GM23338 (cell line): ENCODE results near the gene S100A6. TPM values are rescaled to one million over a fixed set of nuclear protein-coding genes. Genes with fewer than 3 reads are reported as not detected.

Source experiments
- ATAC-seq: fragments of 200-7000 bp; cut with Tn5 transposase; 3 replicates; pipeline ENCODE4 v1.9.1; 2020
- DNase-seq: peaks from one replicate; pipeline ENCODE4 v3.0.0-alpha.2; 2015; ENCODE audit warnings: low spot score
- H2AFZ ChIP-seq: fragments of 200-600 bp; sonication (generic); 2 replicates; pipeline ENCODE4 v1.8.0; 2016; ENCODE audit warnings: antibody characterized with exemption, mild to moderate bottlenecking, moderate library complexity
- H3F3A ChIP-seq: fragments of 200-600 bp; sonication (generic); replicated peaks from 2 replicates; pipeline ENCODE4 v1.8.0; 2017; ENCODE audit warnings: antibody characterized with exemption, mixed run types, low read depth
- H3K27ac ChIP-seq: fragments of 200-600 bp; sonication (generic); 2 replicates; pipeline ENCODE4 v1.6.1; 2016; ENCODE audit warnings: low read depth
- H3K27me3 ChIP-seq: fragments of 200-600 bp; sonication (generic); 2 replicates; pipeline ENCODE4 v1.8.0; 2016; ENCODE audit warnings: mild to moderate bottlenecking, mixed run types, moderate library complexity; ENCODE audit not compliant: insufficient read depth
- H3K36me3 ChIP-seq: fragments of 200-600 bp; sonication (generic); 2 replicates; pipeline ENCODE4 v1.8.0; 2016; ENCODE audit warnings: mild to moderate bottlenecking; ENCODE audit not compliant: insufficient read depth
- H3K4me1 ChIP-seq: fragments of 200-600 bp; sonication (generic); 2 replicates; pipeline ENCODE4 v1.8.0; 2016; ENCODE audit warnings: mild to moderate bottlenecking, moderate library complexity; ENCODE audit not compliant: insufficient read depth
- H3K4me2 ChIP-seq: fragments of 200-600 bp; sonication (generic); 2 replicates; pipeline ENCODE4 v1.7.1; 2017; ENCODE audit warnings: mixed run types
- H3K4me3 ChIP-seq: fragments of 200-600 bp; sonication (generic); 2 replicates; pipeline ENCODE4 v1.6.1; 2016; ENCODE audit warnings: mixed run types
- H3K79me2 ChIP-seq: fragments of 200-600 bp; sonication (generic); replicated peaks from 2 replicates; pipeline ENCODE4 v1.8.0; 2017; ENCODE audit warnings: mild to moderate bottlenecking; ENCODE audit not compliant: insufficient read depth
- H3K9me2 ChIP-seq: fragments of 200-600 bp; sonication (generic); 2 replicates; pipeline ENCODE4 v1.8.0; 2017; ENCODE audit not compliant: insufficient read depth
- H4K20me1 ChIP-seq: fragments of 200-600 bp; sonication (generic); replicated peaks from 2 replicates; pipeline ENCODE4 v1.8.0; 2017; ENCODE audit warnings: mild to moderate bottlenecking; ENCODE audit not compliant: insufficient read depth
- H3K27ac Mint-ChIP-seq: 2 replicates; pipeline ENCODE4 v1.8.0; 2020; ENCODE audit warnings: inconsistent platforms, mild to moderate bottlenecking, moderate library complexity, mixed read lengths
- H3K27me3 Mint-ChIP-seq: 3 replicates; pipeline ENCODE4 v1.8.0; 2022; ENCODE audit warnings: low read depth, mild to moderate bottlenecking, moderate library complexity, mixed read lengths, inconsistent platforms; ENCODE audit not compliant: insufficient read depth, poor library complexity
- H3K36me3 Mint-ChIP-seq: 3 replicates; pipeline ENCODE4 v1.8.0; 2021; ENCODE audit warnings: low read depth, mild to moderate bottlenecking, inconsistent platforms, moderate library complexity, mixed read lengths
- H3K4me1 Mint-ChIP-seq: 3 replicates; pipeline ENCODE4 v1.8.0; 2020; ENCODE audit warnings: mild to moderate bottlenecking, inconsistent platforms, mixed read lengths
- H3K4me3 Mint-ChIP-seq: 3 replicates; pipeline ENCODE4 v1.8.0; 2021; ENCODE audit warnings: moderate library complexity, mild to moderate bottlenecking, inconsistent platforms, mixed read lengths
- H3K9me3 Mint-ChIP-seq: 3 replicates; pipeline ENCODE4 v1.8.0; 2020; ENCODE audit warnings: moderate library complexity, mild to moderate bottlenecking, inconsistent platforms, mixed read lengths
- CTCF ChIP-seq, 2 experiments: fragments of 200-600 bp in 1 of 2; sonication (generic) in 1 of 2; conservative IDR thresholded peaks; 2 replicates each; pipeline versions ENCODE4 v1.5.1 to v1.6.1; 2016 to 2017; ENCODE audit warnings: antibody characterized with exemption in 2 of 2, low read depth in 2 of 2, mild to moderate bottlenecking in 2 of 2, moderate library complexity in 1 of 2
- EZH2phosphoT487 ChIP-seq: fragments of 200-600 bp; sonication (generic); IDR thresholded peaks from one replicate; pipeline ENCODE4 v1.8.1; 2018; ENCODE audit warnings: antibody characterized with exemption; ENCODE audit not compliant: unreplicated experiment
- NANOG ChIP-seq: IDR thresholded peaks from 2 replicates; pipeline ENCODE4 v1.6.1; 2016; ENCODE audit warnings: antibody characterized with exemption, borderline replicate concordance
- POLR2AphosphoS5 ChIP-seq: IDR thresholded peaks from 2 replicates; pipeline ENCODE4 v1.6.1; 2016; ENCODE audit warnings: antibody characterized with exemption, low read depth
- STAT1 ChIP-seq: IDR thresholded peaks from one replicate; pipeline ENCODE4 v1.6.1; 2016; ENCODE audit warnings: antibody characterized with exemption; ENCODE audit not compliant: unreplicated experiment
- ZNF114 ChIP-seq: fragments of 250-450 bp; sonication (Bioruptor Pico); IDR thresholded peaks from 2 replicates; pipeline ENCODE4 v1.5.0; 2020; ENCODE audit warnings: mild to moderate bottlenecking, moderate library complexity
- long read RNA-seq: library from polyadenylated mRNA; unstranded; transcript quantifications from one replicate; pipeline ENCODE4 v2.0.0, GENCODE V29; 2020; ENCODE audit not compliant: unreplicated experiment
- polyA plus RNA-seq: library from polyadenylated mRNA; unstranded; fragments of >200 nt; fragmentation: Nextera tagmentation; extraction: Ambion mirVana; gene quantifications from 2 replicates; pipeline ENCODE4 v1.2.1, GENCODE V29; 2016
- total RNA-seq: library from RNA; depleted of rRNA; stranded (reverse); fragments of >200 nt; shearing (Covaris generic); gene quantifications from 2 replicates; pipeline ENCODE4 v1.2.3, GENCODE V29; 2014; rRNA removed
- TF ChIP-seq, protein P1 (sequence below): IDR thresholded peaks from 2 replicates; pipeline ENCODE4 v1.6.1; 2016; ENCODE audit warnings: antibody characterized with exemption
- TF ChIP-seq, protein P2 (sequence below): IDR thresholded peaks from one replicate; pipeline ENCODE4 v1.6.1; 2018; ENCODE audit warnings: antibody characterized with exemption; ENCODE audit not compliant: unreplicated experiment

S100A6 gene
- total RNA-seq: 7.3 and 9.4 TPM in 2 replicates
- 77.5 and 98.0 TPM in 2 replicates for polyA plus RNA-seq
- long read RNA-seq, transcript S100A6-201 (3 exons, 665 nt): major isoform, 7 of 8 reads
- long read RNA-seq, partial matches to known transcripts: 0 of 8 reads
- long read RNA-seq, other reads (novel, unspliced or antisense): 1 of 8 reads

GRCh38 chr1:153535242-153536011 is at the start of gene S100A6:
S100A6 (minus strand) TSS chr1:153535991; CDS start chr1:153535339, 652 bp downstream.
- ATAC-seq: peak; percentile 3
- Mint-ChIP-seq H3K4me1 (peaks cover 43% of the 10 kb centered on the region), H3K9me3 (no peaks in the 10 kb centered on the region), H3K27ac (no peak within 1 kb of the TSS; the same call in 1 of the 2 replicates), H3K27me3 (peaks cover 35% of the 10 kb centered on the region), H3K36me3 (no peaks in the 10 kb centered on the region; the same call in 2 of the 3 replicates), H3K4me3 (peak within 1 kb of the TSS; percentile 79)
- peak within 1 kb of the TSS; percentile 98 for H2AFZ ChIP-seq
- H3K4me1 ChIP-seq: peaks cover 37% of the 10 kb centered on the region
- peak within 1 kb of the TSS; percentile 63 for H3K4me3 ChIP-seq
- H4K20me1 ChIP-seq: no peaks in the 10 kb centered on the region
- peaks cover 4% of the 10 kb centered on the region; the same call in 1 of the 2 replicates for H3K9me2 ChIP-seq
- H3K4me2 ChIP-seq: peak within 1 kb of the TSS; percentile 87
- H3K36me3 ChIP-seq: no peaks in the 10 kb centered on the region
- DNase-seq: peak; percentile 45
- peaks cover 32% of the 10 kb centered on the region for H3K27me3 ChIP-seq
- no peaks in the 10 kb centered on the region for H3K79me2 ChIP-seq
- H3K27ac ChIP-seq: no peak within 1 kb of the TSS
- TF ChIP-seq NANOG: no peak
- no peak for TF ChIP-seq ZNF114 (CRISPR knock-in tag)
- TF ChIP-seq EZH2phosphoT487: no peak
- TF ChIP-seq STAT1: no peak
- TF ChIP-seq CTCF (conservative IDR thresholded peaks at IDR 0.05; ENCODE audit: low read depth in 2 of 2): no peak
- TF ChIP-seq, protein P1, sequence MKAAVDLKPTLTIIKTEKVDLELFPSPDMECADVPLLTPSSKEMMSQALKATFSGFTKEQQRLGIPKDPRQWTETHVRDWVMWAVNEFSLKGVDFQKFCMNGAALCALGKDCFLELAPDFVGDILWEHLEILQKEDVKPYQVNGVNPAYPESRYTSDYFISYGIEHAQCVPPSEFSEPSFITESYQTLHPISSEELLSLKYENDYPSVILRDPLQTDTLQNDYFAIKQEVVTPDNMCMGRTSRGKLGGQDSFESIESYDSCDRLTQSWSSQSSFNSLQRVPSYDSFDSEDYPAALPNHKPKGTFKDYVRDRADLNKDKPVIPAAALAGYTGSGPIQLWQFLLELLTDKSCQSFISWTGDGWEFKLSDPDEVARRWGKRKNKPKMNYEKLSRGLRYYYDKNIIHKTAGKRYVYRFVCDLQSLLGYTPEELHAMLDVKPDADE: no peak
- TF ChIP-seq POLR2AphosphoS5: no peak
- peaks cover 16% of the 10 kb centered on the region; the same call in 1 of the 2 replicates for H3F3A ChIP-seq

DNA sequence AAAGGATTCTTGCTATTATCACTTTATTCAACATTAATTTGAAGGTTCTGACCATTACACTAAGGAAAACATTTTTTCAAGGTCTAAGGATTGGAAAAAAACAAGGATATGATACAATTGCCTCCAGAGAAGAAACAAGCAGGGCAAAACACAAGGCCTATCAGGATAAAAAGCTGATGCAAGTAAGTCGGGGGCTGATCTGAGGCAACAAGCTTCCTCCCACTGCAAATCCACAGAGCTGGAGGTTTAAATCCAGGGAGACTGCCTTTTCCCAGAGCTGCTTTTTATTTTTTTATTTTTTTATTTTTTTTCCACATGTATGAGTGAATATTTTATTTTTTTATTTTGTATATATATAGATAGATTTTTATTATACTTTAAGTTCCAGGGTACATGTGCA is 49.2 kb upstream of the S100A6 start:
- Histone ChIP-seq H3K36me3 (no peaks in the 10 kb centered on the region), H3K4me3 (no peak overlapping the region), H3K79me2 (no peaks in the 10 kb centered on the region), H2AFZ (no peak overlapping the region), H3K9me2 (no peaks in the 10 kb centered on the region), H3K4me1 (peaks cover 6% of the 10 kb centered on the region; the same call in 1 of the 2 replicates), H3K27me3 (no peaks in the 10 kb centered on the region), H4K20me1 (no peaks in the 10 kb centered on the region), H3F3A (no peaks in the 10 kb centered on the region), H3K27ac (no peak overlapping the region), H3K4me2 (no peak overlapping the region)
- H3K36me3 Mint-ChIP-seq: no peaks in the 10 kb centered on the region
- peaks cover 9% of the 10 kb centered on the region for H3K27me3 Mint-ChIP-seq
- DNase-seq (no peak), ATAC-seq (no peak)
- H3K4me1 Mint-ChIP-seq: peaks cover 8% of the 10 kb centered on the region; the same call in 2 of the 3 replicates
- no peak overlapping the region for H3K4me3 Mint-ChIP-seq
- no peaks in the 10 kb centered on the region for H3K9me3 Mint-ChIP-seq
- no peak overlapping the region for H3K27ac Mint-ChIP-seq
- TF ChIP-seq, protein P2, sequence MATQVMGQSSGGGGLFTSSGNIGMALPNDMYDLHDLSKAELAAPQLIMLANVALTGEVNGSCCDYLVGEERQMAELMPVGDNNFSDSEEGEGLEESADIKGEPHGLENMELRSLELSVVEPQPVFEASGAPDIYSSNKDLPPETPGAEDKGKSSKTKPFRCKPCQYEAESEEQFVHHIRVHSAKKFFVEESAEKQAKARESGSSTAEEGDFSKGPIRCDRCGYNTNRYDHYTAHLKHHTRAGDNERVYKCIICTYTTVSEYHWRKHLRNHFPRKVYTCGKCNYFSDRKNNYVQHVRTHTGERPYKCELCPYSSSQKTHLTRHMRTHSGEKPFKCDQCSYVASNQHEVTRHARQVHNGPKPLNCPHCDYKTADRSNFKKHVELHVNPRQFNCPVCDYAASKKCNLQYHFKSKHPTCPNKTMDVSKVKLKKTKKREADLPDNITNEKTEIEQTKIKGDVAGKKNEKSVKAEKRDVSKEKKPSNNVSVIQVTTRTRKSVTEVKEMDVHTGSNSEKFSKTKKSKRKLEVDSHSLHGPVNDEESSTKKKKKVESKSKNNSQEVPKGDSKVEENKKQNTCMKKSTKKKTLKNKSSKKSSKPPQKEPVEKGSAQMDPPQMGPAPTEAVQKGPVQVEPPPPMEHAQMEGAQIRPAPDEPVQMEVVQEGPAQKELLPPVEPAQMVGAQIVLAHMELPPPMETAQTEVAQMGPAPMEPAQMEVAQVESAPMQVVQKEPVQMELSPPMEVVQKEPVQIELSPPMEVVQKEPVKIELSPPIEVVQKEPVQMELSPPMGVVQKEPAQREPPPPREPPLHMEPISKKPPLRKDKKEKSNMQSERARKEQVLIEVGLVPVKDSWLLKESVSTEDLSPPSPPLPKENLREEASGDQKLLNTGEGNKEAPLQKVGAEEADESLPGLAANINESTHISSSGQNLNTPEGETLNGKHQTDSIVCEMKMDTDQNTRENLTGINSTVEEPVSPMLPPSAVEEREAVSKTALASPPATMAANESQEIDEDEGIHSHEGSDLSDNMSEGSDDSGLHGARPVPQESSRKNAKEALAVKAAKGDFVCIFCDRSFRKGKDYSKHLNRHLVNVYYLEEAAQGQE: no peak
- TF ChIP-seq ZNF114 (CRISPR knock-in tag): no peak
- TF ChIP-seq CTCF (conservative IDR thresholded peaks at IDR 0.05; ENCODE audit: low read depth in 2 of 2): no peak
